Measurements from ENCODE around the gene SPAAR. TPM values are rescaled to one million over a fixed set of nuclear protein-coding genes. Genes with fewer than 3 reads are reported as not detected.
"Not testable (repeated sequence)": the region's sequence is repeated elsewhere in the genome, so short reads cannot be mapped to it uniquely, and the experiment has no call there.

Gene SPAAR
- polyA plus RNA-seq, 1 donor (not counting 4 experiments of a cell fraction or from before 2014, with no cell fraction given), result not detected

DNA sequence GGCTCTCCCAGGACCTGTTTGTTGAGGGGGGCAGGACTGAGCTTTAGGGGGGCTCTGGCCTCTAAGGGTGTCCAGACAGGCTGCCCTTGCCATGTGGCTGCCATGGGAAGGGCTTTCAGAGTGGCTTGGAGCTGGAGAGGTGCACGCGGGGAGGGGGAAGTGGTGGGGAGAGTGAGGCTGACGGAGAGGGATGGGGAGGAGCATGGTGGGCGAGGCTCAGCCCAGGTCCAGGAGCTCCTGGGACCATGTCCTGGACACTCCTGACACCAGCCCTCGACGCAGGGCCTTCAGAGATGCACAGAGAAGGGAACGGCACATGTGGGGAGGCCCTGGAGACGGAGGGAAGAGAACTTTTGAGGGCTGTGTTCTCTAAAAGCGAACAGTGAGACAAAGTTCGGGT lies 2.4 kb downstream of the SPAAR start:
- Histone ChIP-seq H3K27me3 (ENCODE audit: control insufficient read depth, extremely low read depth, insufficient read depth, low read length) (no peaks in the 10 kb centered on the region), H3K36me3 (ENCODE audit: control insufficient read depth in 2 of 2, extremely low read depth in 1 of 2, insufficient read depth in 2 of 2, low read length in 2 of 2) (no peaks in the 10 kb centered on the region), H3K9ac (ENCODE audit: control insufficient read depth, extremely low read depth, insufficient read depth, low read length) (no peak overlapping the region), H2AFZ (ENCODE audit: control insufficient read depth, low read length) (no peak overlapping the region), H3K4me2 (ENCODE audit: control insufficient read depth, extremely low read depth, insufficient read depth, low read depth, low read length) (no peak overlapping the region), H3K4me1 (ENCODE audit: control insufficient read depth, extremely low read depth, insufficient read depth, low read length) (peaks cover 28% of the 10 kb centered on the region), H3K9me1 (ENCODE audit: control insufficient read depth, extremely low read depth, insufficient read depth, low read length) (no peaks in the 10 kb centered on the region), H3K9me3 (ENCODE audit: control insufficient read depth, low read depth, low read length) (no peaks in the 10 kb centered on the region), H3K79me2 (ENCODE audit: control insufficient read depth, insufficient read depth, low read length) (no peaks in the 10 kb centered on the region), H3K27ac (ENCODE audit: control insufficient read depth, insufficient read depth, low read length) (no peak overlapping the region), H3K4me3 (ENCODE audit: control insufficient read depth in 2 of 3, extremely low read depth in 1 of 3, insufficient read depth in 2 of 3, low read depth in 1 of 3, low read length in 3 of 3) (no peak overlapping the region), H4K20me1 (ENCODE audit: control insufficient read depth, extremely low read depth, insufficient read depth, low read length) (no peaks in the 10 kb centered on the region)
- TF ChIP-seq CTCF (optimal IDR thresholded peaks at IDR 0.05 in 1 of 3, IDR thresholded peaks at IDR 0.05 in 1 of 3, conservative IDR thresholded peaks at IDR 0.05 in 1 of 3; ENCODE audit: extremely low read depth in 1 of 3, insufficient read depth in 2 of 3, low read length in 3 of 3) (no peak), EZH2 (IDR thresholded peaks at IDR 0.05; ENCODE audit: low read length) (no peak)
- FAIRE-seq (no peak), DNase-seq (ENCODE audit: low read depth, low spot score) (no peak)
- dilution Hi-C loops (cut with MboI; ENCODE audit: extremely low pct_ligation_motif_present, low sequenced_read_pairs), result no loop called here

DNA sequence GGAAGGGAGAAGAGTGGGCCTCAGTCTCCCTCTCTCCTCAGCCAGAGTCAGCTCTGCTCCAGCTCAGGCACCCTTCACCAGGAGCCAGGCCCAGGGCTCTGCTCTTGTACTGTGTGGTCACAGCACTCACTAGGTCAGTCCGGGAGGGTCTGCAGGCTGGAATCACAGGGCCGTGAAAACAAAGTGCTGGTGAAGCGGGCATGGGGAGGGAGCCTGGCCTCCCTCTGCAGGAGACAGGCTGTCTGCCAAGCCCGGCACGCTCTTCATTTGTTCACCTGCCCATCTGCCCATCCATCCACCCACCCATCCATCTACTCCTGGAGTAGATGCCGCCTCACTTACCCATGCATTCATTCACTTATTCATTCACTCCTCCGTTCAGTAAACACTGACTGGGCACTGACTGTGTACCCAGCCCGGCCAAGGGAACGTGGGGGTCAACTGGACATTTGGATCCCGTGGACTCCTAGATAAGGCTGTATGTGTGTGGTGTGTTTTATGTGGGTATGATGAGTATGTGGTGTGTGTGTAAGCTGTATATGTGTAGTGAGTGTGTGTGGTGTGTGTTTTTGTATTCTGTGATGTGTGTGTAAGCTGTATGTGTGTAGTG lies 3.6 kb downstream of the SPAAR start:
- Histone ChIP-seq H3K27ac (ENCODE audit: control insufficient read depth, insufficient read depth, low read length) (no peak overlapping the region), H3K9me1 (ENCODE audit: control insufficient read depth, extremely low read depth, insufficient read depth, low read length) (no peaks in the 10 kb centered on the region), H3K4me3 (ENCODE audit: control insufficient read depth in 2 of 3, extremely low read depth in 1 of 3, insufficient read depth in 2 of 3, low read depth in 1 of 3, low read length in 3 of 3) (no peak overlapping the region), H3K4me1 (ENCODE audit: control insufficient read depth, extremely low read depth, insufficient read depth, low read length) (peaks cover 16% of the 10 kb centered on the region), H3K79me2 (ENCODE audit: control insufficient read depth, insufficient read depth, low read length) (no peaks in the 10 kb centered on the region), H3K36me3 (ENCODE audit: control insufficient read depth in 2 of 2, extremely low read depth in 1 of 2, insufficient read depth in 2 of 2, low read length in 2 of 2) (no peaks in the 10 kb centered on the region), H4K20me1 (ENCODE audit: control insufficient read depth, extremely low read depth, insufficient read depth, low read length) (no peaks in the 10 kb centered on the region), H3K9ac (ENCODE audit: control insufficient read depth, extremely low read depth, insufficient read depth, low read length) (no peak overlapping the region), H2AFZ (ENCODE audit: control insufficient read depth, low read length) (no peak overlapping the region), H3K27me3 (ENCODE audit: control insufficient read depth, extremely low read depth, insufficient read depth, low read length) (no peaks in the 10 kb centered on the region), H3K4me2 (ENCODE audit: control insufficient read depth, extremely low read depth, insufficient read depth, low read depth, low read length) (no peak overlapping the region), H3K9me3 (ENCODE audit: control insufficient read depth, low read depth, low read length) (no peaks in the 10 kb centered on the region)
- DNase-seq (ENCODE audit: low read depth, low spot score), result no peak
- TF ChIP-seq CTCF (optimal IDR thresholded peaks at IDR 0.05 in 1 of 3, IDR thresholded peaks at IDR 0.05 in 1 of 3, conservative IDR thresholded peaks at IDR 0.05 in 1 of 3; ENCODE audit: extremely low read depth in 1 of 3, insufficient read depth in 2 of 3, low read length in 3 of 3) (no peak), EZH2 (IDR thresholded peaks at IDR 0.05; ENCODE audit: low read length) (no peak)
- dilution Hi-C loops (cut with MboI; ENCODE audit: extremely low pct_ligation_motif_present, low sequenced_read_pairs), result no loop called here
- no peak for FAIRE-seq

- DNase-seq (ENCODE audit: low read depth, low spot score); H3K4me2 ChIP-seq (ENCODE audit: control insufficient read depth, extremely low read depth, insufficient read depth, low read depth, low read length); H2AFZ ChIP-seq (ENCODE audit: control insufficient read depth, low read length); H3K4me3 ChIP-seq (ENCODE audit: control insufficient read depth in 2 of 3, extremely low read depth in 1 of 3, insufficient read depth in 2 of 3, low read depth in 1 of 3, low read length in 3 of 3); H3K36me3 ChIP-seq (ENCODE audit: control insufficient read depth in 2 of 2, extremely low read depth in 1 of 2, insufficient read depth in 2 of 2, low read length in 2 of 2); H3K9me1 ChIP-seq (ENCODE audit: control insufficient read depth, extremely low read depth, insufficient read depth, low read length); FAIRE-seq; H4K20me1 ChIP-seq (ENCODE audit: control insufficient read depth, extremely low read depth, insufficient read depth, low read length); H3K9ac ChIP-seq (ENCODE audit: control insufficient read depth, extremely low read depth, insufficient read depth, low read length); H3K27ac ChIP-seq (ENCODE audit: control insufficient read depth, insufficient read depth, low read length); H3K79me2 ChIP-seq (ENCODE audit: control insufficient read depth, insufficient read depth, low read length); H3K27me3 ChIP-seq (ENCODE audit: control insufficient read depth, extremely low read depth, insufficient read depth, low read length); dilution Hi-C loops (cut with MboI; ENCODE audit: extremely low pct_ligation_motif_present, low sequenced_read_pairs); H3K9me3 ChIP-seq (ENCODE audit: control insufficient read depth, low read depth, low read length): not testable (repeated sequence)
- peaks cover 11% of the 10 kb centered on the region for H3K4me1 ChIP-seq (ENCODE audit: control insufficient read depth, extremely low read depth, insufficient read depth, low read length)
Observed at GRCh38 chr9:35913429-35913828, 4.1 kb downstream of the SPAAR start.
